HG02970 (cell line): ENCODE data around the gene EIF2B5.

Experiments
- ATAC-seq: cut with Tn5 transposase; IDR thresholded peaks from one replicate; pipeline ENCODE4 v1.9.1; 2021; ENCODE audit warnings: mild to moderate bottlenecking, moderate library complexity, moderate number of reproducible peaks; ENCODE audit not compliant: unreplicated experiment, low FRiP score

EIF2B5 gene

DNA sequence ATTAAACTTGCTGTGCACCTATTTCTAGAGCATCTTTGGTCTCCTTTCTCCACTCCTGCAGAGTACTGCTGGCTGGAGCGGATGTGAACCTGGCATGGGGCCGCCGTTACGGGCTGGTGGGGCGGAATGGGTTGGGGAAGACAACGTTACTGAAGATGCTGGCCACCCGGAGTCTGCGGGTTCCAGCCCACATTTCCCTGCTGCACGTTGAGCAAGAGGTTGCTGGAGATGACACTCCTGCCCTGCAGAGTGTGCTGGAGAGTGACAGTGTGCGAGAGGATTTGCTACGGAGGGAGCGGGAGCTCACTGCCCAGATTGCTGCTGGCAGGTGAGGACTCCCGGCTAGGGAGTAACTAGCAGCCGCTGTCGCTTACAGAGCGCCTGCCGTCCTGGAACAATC lies 52.9 kb downstream of the EIF2B5 start:
- no peak for ATAC-seq

DNA sequence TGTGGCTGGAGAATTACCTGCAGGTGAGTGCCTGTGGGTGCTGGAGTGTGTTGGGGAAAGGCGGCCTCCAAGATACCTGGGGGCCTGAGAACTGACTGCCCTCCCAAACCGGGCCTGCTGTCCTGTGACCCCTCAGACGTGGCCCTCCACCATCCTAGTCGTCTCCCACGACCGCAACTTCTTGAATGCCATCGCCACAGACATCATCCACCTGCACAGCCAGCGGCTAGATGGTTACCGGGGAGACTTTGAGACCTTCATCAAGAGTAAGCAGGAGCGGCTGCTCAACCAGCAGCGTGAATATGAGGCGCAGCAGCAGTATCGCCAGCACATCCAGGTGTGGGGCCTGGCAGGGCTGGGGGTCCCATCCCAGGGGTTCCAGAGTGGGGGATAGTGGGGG lies 54.3 kb downstream of the EIF2B5 start:
- no peak for ATAC-seq

DNA sequence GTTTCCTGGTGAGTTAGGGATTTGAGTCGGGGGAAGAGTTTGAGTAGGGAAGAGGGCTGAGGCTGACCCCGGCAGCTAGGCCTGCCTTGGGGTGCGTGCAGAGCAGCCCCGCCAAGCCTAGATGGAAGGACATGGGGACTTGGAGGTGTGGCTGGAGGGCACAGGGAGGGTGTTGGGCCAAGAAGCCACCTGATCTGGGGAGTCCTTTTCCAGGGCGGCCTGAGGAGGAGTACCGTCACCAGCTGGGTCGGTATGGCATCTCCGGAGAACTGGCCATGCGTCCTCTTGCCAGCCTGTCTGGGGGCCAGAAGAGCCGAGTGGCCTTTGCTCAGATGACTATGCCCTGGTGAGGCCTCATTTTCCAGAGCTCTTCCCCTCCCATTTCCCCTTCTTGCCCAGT lies 57.7 kb downstream of the EIF2B5 start:
- ATAC-seq = no peak

DNA sequence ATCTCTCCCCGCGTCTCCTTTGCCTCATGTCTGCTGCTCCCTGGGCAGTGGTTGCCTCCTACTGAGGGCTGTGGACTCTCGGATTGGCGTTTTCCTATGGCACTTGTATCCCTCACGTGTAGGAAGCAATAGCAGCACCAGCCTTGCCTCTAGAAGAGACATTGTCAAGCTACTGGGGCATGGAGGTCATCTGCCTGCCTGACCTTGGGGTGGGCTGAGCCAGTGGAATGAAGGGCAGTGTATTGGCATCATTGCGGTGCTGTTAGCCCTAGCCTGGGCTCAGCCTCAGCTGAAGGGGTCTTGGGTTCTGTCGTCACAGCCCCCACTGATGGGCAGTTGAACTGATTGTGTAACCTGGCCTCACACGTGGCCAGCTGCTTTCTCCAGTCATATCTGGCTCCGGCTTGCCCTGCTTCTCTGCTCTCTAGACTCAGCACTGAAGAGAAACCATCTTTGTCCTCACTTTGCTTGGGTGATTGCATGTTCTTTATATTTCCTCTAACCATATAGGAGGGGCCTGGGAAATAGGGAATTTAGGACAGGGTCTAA lies 58.9 kb downstream of the EIF2B5 start:
- no peak for ATAC-seq
